Fibroblast of the aortic adventitia (primary cell): ENCODE measurements around the gene PARD3B. TPM values are rescaled to one million over a fixed set of nuclear protein-coding genes. Genes with fewer than 3 reads are reported as not detected.
"Not testable (repeated sequence)": the region's sequence is repeated elsewhere in the genome, so short reads cannot be mapped to it uniquely, and the experiment has no call there.

ENCODE experiments used
- DNase-seq: peaks from one replicate; pipeline ENCODE4 v3.0.0-alpha.2; 2010; ENCODE audit warnings: low read depth
- H3K4me3 ChIP-seq: 2 replicates; pipeline ENCODE4 v1.5.1; 2011; ENCODE audit warnings: low read depth, mild to moderate bottlenecking, control low read depth, low read length, moderate library complexity
- total RNA-seq: library from RNA; depleted of rRNA; stranded (reverse); fragments of >200 nt; gene quantifications from 2 replicates; pipeline ENCODE4 v1.2.3, GENCODE V29; 2012; ENCODE audit warnings: low replicate concordance
- TF ChIP-seq, protein P1 (sequence below): IDR thresholded peaks from 2 replicates; pipeline ENCODE4 v1.5.1; 2011; ENCODE audit warnings: mild to moderate bottlenecking, low read length, control low read depth, inconsistent platforms; ENCODE audit not compliant: insufficient read depth

Gene PARD3B
- total RNA-seq, 1 donor = 15.9 TPM

DNA sequence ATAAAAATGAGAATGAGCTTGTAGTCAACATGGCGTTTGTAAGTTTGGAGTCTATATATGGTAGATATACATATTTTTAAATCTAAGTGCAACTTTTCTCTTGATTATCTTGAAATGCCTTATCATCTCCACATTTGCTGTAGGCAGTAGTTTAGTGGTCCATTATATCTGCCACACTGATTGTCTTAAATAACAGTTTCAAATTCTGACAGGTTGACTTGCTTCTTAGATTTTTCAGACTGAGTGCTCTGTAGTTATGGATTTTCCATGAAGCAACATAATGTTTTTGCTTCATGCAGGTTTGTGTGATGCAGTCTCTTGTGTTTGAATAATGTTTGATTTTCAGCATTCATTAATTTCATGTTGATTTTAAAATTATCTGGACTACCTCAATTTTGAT is 12.3 kb downstream of the PARD3B start:
- DNase-seq = no peak
- TF ChIP-seq, protein P1, sequence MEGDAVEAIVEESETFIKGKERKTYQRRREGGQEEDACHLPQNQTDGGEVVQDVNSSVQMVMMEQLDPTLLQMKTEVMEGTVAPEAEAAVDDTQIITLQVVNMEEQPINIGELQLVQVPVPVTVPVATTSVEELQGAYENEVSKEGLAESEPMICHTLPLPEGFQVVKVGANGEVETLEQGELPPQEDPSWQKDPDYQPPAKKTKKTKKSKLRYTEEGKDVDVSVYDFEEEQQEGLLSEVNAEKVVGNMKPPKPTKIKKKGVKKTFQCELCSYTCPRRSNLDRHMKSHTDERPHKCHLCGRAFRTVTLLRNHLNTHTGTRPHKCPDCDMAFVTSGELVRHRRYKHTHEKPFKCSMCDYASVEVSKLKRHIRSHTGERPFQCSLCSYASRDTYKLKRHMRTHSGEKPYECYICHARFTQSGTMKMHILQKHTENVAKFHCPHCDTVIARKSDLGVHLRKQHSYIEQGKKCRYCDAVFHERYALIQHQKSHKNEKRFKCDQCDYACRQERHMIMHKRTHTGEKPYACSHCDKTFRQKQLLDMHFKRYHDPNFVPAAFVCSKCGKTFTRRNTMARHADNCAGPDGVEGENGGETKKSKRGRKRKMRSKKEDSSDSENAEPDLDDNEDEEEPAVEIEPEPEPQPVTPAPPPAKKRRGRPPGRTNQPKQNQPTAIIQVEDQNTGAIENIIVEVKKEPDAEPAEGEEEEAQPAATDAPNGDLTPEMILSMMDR = no peak
- no peak overlapping the region for H3K4me3 ChIP-seq

DNA sequence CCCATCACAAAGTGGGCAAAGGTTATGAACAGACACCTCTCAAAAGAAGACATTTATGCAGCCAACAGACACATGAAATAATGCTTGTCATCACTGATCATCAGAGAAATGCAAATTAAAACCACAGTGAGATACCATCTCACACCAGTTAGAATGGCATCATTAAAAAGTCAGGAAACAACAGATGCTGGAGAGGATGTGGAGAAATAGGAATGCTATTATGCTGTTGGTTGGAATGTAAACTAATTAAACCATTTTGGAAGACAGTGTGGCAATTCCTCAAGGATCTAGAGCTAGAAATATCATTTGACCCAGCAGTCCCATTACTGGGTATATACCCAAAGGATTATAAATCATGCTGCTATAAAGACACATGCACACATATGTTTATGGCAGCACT is 14.1 kb downstream of the PARD3B start:
- not testable (repeated sequence) for DNase-seq, H3K4me3 ChIP-seq

DNA sequence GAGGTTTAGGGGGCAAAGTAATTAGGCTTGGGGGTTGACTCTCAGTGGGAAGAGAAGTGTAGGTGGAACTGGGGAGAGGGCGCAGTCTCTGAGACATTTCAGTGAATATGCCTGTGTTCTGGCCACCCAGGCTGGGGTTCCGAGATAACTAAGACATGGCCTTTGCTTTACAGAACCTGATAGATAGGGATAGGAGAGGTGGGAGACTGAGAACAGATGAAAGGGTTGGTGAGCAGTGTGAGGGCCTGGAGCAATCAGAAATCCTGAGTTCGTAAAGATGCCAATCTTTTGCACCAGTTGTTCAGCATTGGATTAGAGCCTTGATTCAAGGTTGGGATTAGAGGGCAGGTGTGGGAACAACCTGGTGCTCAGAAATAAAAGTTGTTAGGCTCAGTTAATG is 15.6 kb downstream of the PARD3B start:
- TF ChIP-seq, protein P1 = no peak
- no peak overlapping the region for H3K4me3 ChIP-seq
- no peak for DNase-seq

DNA sequence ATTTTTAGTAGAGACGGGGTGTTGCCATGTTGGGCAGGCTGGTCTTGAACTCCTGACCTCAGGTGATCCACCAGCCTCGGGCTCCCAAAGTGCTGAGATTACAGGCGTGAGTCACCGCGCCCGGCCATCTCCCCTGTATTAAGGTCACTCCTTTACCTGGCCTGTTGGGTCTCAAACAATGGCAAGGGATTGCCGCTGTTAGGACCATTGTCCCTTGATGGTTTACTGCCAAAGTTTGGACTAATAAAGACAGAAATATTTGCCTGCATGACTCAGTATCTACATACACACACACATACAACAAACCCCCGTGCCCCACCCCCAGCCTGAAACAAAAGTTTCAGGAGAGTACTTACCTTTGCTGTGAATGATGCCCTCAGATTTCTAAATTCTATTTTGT is 16.5 kb downstream of the PARD3B start:
- TF ChIP-seq, protein P1 = no peak
- H3K4me3 ChIP-seq = no peak overlapping the region
- DNase-seq = no peak

DNA sequence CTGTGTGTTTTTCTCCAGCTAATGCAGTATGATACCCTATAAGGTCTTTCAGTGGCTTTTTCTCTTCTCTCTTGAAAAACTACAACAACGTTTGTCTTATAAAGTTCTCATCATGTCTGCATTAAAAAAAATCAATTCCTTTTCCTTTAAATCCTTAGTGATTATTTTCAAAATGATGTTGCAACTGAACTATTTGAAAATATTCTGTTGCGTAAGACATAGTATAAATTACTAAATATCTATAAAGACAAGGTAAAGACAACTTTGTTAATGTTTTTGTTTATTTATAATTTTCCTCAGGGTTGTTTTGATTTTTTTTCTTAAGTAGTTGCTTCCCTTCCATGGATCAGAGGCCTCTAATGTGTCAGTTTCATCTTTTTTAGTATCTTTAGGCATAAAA is 21.2 kb downstream of the PARD3B start:
- H3K4me3 ChIP-seq = no peak overlapping the region
- TF ChIP-seq, protein P1 = no peak
- no peak for DNase-seq

DNA sequence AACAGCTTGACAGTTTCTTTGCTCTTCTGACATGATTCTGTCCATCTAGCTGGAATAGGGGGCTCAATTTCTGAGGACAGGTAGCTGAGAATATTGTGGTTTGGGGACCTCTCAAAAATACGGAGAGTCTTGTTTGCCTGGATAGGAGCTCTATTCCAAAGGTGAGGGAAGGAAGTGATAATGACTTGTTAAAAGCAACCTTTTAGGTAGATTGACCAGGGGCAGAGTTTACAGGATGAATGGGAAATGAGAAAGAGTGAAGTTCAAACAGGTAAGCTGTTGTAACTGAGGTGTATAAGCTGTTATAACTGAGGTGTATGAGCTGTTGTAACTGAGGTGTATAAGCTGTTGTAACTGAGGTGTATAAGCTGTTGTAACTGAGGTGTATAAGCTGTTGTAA is 25.1 kb downstream of the PARD3B start:
- no peak for DNase-seq

DNA sequence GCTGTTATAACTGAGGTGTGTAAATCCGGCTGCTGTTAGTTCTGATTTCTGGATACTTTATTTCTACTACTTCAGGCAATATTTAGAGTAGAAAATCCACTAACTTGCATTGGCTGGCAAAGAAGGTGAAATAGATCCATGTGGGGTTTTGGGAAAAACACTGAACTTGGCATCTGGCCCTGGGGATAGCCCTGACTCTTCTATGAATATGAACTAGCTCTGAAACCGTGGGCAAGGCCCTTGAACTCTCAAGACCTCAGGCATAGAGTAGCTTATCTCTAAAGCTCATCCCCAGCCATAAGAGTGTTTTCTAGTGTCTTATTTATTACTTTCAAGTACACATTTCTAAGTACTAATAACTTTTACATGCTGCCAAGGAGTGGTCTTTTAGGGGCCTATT is 25.8 kb downstream of the PARD3B start:
- no peak overlapping the region for H3K4me3 ChIP-seq
- TF ChIP-seq, protein P1 = no peak
- no peak for DNase-seq

More for the DNA sequence above, 25.1 kb downstream of the PARD3B start:
- H3K4me3 ChIP-seq = no peak overlapping the region
- TF ChIP-seq, protein P1 = no peak
